WERI-Rb-1 (cell line): ENCODE measurements around the gene ANKDD1B.
"Not testable (repeated sequence)": the region's sequence is repeated elsewhere in the genome, so short reads cannot be mapped to it uniquely, and the experiment has no call there.

Source experiments
- DNase-seq: peaks from one replicate; pipeline ENCODE4 v3.0.0-alpha.2; 2020
- H3K27ac ChIP-seq: fragments of 250-450 bp; sonication (Bioruptor Pico); 2 replicates; pipeline ENCODE4 v1.5.1; 2020; ENCODE audit warnings: mild to moderate bottlenecking, moderate library complexity
- H3K27me3 ChIP-seq: fragments of 250-450 bp; sonication (Bioruptor Pico); 2 replicates; pipeline ENCODE4 v1.5.1; 2021; ENCODE audit warnings: mild to moderate bottlenecking, low read depth, moderate library complexity; ENCODE audit not compliant: insufficient read depth, severe bottlenecking
- H3K36me3 ChIP-seq: fragments of 250-450 bp; sonication (Bioruptor Pico); 2 replicates; pipeline ENCODE4 v1.5.1; 2020; ENCODE audit warnings: mild to moderate bottlenecking, moderate library complexity
- H3K4me3 ChIP-seq: 2 replicates; pipeline ENCODE4 v1.5.1; 2011; ENCODE audit warnings: low read depth, mild to moderate bottlenecking, control low read depth, low read length
- H3K9me3 ChIP-seq: fragments of 250-450 bp; sonication (Bioruptor Pico); 2 replicates; pipeline ENCODE4 v1.5.1; 2021; ENCODE audit warnings: mild to moderate bottlenecking, moderate library complexity; ENCODE audit not compliant: severe bottlenecking
- CTCF ChIP-seq: IDR thresholded peaks from 2 replicates; pipeline ENCODE4 v1.5.1; 2011; ENCODE audit warnings: low read depth, mild to moderate bottlenecking, control low read depth, inconsistent platforms, low read length

Gene ANKDD1B

GRCh38 chr5:75685141-75685540 is 73.9 kb downstream of the ANKDD1B start:
- H3K36me3 ChIP-seq: peaks cover 15% of the 10 kb centered on the region
- no peaks in the 10 kb centered on the region for H3K9me3 ChIP-seq
- no peak for DNase-seq
- no peak overlapping the region for H3K27ac ChIP-seq
- TF ChIP-seq CTCF: no peak
- no peaks in the 10 kb centered on the region for H3K27me3 ChIP-seq
- no peak overlapping the region for H3K4me3 ChIP-seq

GRCh38 chr5:75686480-75686879 is 75.2 kb downstream of the ANKDD1B start:
- no peaks in the 10 kb centered on the region for H3K27me3 ChIP-seq
- H3K36me3 ChIP-seq: peaks cover 20% of the 10 kb centered on the region
- no peak for TF ChIP-seq CTCF
- H3K27ac ChIP-seq: no peak overlapping the region
- DNase-seq: no peak
- H3K9me3 ChIP-seq: no peaks in the 10 kb centered on the region
- no peak overlapping the region for H3K4me3 ChIP-seq

- TF ChIP-seq CTCF: no peak
- no peaks in the 10 kb centered on the region for H3K27me3 ChIP-seq
- no peak overlapping the region for H3K4me3 ChIP-seq
- H3K27ac ChIP-seq: no peak overlapping the region
- H3K9me3 ChIP-seq: no peaks in the 10 kb centered on the region
- no peak for DNase-seq
- peaks cover 38% of the 10 kb centered on the region for H3K36me3 ChIP-seq
Measured at GRCh38 chr5:75690669-75691068, 79.4 kb downstream of the ANKDD1B start.

- DNase-seq: no peak
Measured at GRCh38 chr5:75694781-75695180, 83.5 kb downstream of the ANKDD1B start.

GRCh38 chr5:75695472-75696351 is 84.5 kb downstream of the ANKDD1B start:
- H3K36me3 ChIP-seq: peaks cover 17% of the 10 kb centered on the region
- H3K4me3 ChIP-seq, H3K9me3 ChIP-seq, H3K27me3 ChIP-seq, DNase-seq, H3K27ac ChIP-seq: not testable (repeated sequence)

More at GRCh38 chr5:75694781-75695180, 83.5 kb downstream of the ANKDD1B start:
- no peaks in the 10 kb centered on the region for H3K9me3 ChIP-seq
- H3K27me3 ChIP-seq: no peaks in the 10 kb centered on the region
- no peak for TF ChIP-seq CTCF
- no peak overlapping the region for H3K27ac ChIP-seq
- peaks cover 26% of the 10 kb centered on the region for H3K36me3 ChIP-seq
- no peak overlapping the region for H3K4me3 ChIP-seq

GRCh38 chr5:75701856-75702255 is 90.6 kb downstream of the ANKDD1B start:
- TF ChIP-seq CTCF: no peak
- no peaks in the 10 kb centered on the region for H3K27me3 ChIP-seq
- peaks cover 7% of the 10 kb centered on the region for H3K36me3 ChIP-seq
- no peak overlapping the region for H3K4me3 ChIP-seq
- H3K27ac ChIP-seq: no peak overlapping the region
- H3K9me3 ChIP-seq: no peaks in the 10 kb centered on the region
- no peak for DNase-seq
